ENCODE results near the gene CALML5.

The CALML5 gene, protein sequence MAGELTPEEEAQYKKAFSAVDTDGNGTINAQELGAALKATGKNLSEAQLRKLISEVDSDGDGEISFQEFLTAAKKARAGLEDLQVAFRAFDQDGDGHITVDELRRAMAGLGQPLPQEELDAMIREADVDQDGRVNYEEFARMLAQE

DNA sequence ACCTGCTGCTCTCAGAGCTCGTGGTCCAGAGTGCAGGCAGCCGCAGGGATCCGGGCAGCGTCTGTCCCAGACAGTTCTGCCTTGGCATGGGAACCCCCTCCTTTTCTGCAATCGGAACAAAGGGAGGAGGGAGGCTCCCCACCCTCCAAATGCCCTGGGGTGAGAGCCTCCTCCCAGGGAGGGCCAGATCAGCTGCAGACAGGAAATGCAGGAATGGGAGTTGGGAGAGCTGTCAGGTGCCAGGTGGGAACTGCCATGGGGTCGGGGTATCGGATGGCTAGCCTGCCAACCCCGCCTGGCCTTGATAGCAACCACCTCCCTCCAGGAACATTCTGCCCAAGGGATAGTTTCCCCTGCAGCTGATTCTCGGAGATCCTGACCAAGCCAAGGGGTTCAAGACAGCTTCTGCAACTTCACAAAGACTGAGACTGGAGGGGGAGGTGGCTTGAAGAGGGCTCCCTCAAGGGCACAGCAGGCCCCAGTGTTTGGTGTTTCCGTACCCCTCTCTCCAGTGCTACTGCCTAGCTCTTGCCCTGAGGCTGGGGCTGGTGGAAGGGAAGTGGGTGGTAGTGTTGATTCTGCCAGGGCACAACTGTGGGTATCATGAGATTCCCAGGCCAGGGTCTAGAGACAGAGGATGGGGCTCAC, at the start of gene CALML5:
TSS of gene CALML5 (minus strand) at position 78 of the 648 bp plus-strand sequence. CDS start 132 bp downstream, outside the sequence.
- no peak for DNase-seq (ENCODE audit: low spot score)

DNA sequence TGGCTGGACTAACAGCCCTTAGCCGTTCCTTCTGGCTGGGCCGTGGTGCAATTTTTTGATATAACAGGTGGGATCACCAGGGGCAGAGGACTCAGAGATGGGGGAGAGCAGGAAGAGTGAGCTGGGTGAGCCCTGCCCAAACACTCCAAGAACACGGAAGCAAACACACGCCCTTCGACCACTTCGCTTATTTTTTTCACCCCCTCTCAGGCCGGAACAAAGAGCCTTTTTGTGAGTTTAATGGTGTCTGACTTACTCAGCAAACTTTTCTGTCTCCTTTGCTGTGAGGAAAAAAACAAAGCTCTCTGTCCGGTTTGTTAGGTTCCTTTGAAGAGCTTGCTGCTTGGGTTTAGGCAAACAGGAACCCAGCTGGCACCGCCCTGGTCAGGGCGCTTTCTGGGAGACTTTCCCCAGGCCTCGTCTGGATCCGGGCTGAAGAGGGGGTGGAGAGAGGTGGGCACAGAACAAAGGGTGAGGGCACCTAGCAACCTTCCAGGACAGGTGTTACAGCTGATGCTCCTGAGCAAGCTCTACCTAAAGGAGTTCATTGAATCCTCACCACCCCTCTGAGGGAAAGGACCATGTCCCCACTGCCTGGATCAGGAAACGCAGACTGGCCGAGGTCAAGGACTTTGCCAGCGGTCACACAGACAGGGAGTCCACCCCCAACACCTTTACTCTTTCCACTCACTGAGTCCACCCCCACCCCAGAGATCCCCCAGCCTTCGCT, 48.7 kb upstream of the CALML5 start:
- no peak for DNase-seq (ENCODE audit: low spot score)

DNA sequence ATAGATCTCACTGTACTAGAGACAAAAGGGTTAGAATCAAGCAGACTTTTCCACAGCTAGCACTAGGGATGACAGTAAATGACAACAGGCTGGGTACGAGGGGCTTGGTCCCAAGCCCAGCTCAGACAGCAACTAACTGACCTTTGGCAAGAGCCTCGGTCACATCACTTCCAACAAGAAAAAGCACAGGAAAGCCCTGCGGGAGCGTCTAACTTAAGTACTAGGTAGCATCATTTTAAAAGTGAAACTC, 48.2 kb upstream of the CALML5 start:
- no peak for DNase-seq (ENCODE audit: low spot score)

DNA sequence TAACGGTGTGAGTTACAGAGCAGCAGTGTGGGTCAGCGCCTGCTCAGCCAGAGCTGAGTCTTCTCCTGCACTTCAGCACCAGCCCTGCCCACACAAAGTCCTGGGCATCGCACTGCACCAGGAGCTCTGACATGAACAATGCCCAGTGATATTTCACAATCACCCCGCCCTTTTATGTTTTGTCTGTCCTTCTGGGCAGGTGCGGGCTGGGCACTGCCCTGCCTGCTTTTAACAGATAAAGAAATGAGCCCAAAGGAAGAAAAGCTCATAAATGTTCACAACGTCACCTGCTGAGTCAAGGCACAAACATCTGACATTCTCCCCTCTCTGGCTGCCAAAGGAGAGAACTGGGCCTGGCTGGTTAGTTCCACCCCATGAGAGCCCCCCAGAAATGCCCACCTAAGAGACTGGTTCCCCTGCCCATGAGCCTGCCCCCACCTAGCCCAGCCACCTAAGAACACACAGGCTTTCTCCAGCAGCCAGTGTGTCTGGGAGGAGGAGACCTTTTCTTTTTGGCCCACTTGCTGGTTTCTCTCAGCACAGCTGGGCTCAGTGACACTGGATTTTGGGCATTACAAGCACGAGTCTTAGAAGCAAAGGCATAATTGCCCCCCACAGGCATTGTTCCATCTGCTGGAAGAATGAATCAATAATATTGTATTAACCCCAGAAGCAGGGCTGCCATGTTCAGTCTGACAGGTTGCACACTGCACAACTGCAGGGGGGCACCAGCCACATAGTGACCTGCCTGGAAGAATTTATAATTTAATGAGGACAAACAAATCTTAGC, 47.7 kb upstream of the CALML5 start:
- no peak for DNase-seq (ENCODE audit: low spot score)

DNA sequence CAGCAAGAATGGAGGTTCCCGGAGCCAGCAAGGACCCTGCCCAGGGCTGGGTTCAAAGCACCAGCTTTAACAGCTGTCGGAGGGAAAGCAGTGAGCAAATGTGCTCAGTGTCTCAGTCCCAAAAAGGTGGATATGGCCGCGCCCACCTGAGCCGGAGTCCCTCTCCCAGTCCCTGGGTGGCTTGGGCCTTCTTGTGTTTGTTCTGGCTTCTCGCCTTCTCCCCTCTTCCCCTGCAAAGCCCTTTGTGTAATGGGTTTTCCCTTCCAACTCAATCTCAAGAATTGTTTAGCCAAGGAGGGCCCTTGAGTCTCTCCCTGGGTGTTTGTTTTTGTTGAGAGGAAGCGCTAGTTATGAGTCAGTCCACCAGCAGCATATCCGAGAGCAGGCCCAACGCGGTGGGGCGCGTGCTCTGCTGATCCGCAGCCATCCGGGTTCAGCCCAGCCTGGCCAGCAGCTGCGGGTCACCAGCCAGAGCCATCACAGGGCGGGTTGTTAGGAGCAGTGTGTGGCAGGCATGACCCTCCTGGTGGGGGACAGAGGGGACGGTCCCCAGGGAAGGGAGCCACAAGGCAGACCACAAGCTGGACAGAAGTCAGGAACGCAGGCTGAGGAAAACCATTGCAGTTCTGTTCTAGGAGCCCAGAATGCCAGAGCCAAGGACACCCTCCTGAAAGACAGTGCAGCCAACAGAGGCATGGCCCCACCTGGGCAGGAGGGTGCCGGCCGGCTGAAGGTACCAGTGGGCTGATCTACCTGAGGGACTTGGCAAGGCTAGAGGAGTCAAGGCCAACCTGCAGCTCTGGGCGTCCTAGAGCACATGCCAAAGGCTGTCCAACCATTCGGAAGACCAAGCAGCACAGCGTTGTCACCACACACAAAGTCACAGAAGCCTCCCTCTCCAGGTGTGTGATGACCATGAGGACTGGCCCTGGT, 46.7 kb upstream of the CALML5 start:
- no peak for DNase-seq (ENCODE audit: low spot score)

DNA sequence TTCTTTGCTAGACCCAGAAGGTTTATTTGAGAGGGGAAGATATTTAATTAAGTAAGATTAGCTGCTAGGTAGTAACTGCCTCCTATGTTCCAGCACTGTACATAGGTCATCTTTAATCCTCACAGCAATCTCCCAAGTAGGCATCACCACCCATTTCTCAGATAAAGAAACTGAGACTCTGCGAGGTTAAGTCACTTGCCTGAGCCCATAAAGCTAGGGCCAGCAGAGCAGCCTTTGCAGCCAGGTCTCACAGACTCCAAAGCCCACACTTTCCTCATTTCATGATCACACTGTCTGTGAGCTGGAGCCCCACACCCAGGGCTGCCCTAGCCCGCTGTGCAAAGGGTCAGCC, 46.0 kb upstream of the CALML5 start:
- no peak for DNase-seq (ENCODE audit: low spot score)

DNA sequence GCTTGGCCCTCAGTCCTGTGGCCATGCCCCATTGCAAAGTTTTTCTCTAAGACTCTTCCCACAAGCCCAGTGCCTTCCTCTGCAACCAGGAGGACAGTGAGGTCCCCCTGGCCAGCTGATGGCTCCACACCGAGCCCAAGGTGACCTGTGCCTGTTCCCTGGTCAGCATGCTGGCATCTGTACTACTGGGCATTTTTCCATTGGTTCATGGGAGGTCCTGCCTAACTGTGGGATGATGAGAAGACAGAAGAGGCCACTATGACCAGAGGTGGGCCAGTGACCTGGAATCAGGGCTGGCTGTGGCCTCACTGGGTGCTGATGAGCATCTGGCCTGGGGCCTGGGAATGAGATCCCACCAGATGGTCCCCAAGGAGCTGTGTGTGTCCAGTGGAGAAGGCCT, 45.6 kb upstream of the CALML5 start:
- no peak for DNase-seq (ENCODE audit: low spot score)

DNA sequence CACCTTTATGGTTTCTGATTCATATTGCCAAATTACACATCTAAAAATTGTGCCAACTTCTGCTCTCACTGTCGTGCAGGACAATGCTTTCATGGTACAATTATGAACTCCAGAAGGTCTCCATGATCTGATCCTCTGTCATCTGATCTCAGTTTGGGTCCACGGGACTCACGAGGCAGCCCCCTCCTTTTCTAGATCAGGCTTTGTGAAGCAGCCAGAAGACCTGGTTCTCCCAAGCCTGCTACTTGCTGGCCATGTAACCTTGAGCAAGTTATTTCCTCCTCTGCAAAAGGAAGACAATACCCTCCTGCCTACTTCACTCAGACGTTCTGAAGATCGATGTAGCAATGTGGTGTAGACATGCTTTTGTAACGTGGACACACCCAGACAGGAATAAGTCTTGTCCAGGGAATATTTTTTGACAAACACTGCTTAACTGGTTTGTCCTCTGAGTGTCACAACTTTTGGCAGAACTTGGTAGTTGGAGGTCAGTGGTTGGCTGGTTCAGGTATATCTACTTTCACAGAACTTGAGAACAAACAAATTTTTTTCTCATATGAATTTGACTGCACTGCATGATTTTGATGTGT, 44.9 kb upstream of the CALML5 start:
- no peak for DNase-seq (ENCODE audit: low spot score)

DNA sequence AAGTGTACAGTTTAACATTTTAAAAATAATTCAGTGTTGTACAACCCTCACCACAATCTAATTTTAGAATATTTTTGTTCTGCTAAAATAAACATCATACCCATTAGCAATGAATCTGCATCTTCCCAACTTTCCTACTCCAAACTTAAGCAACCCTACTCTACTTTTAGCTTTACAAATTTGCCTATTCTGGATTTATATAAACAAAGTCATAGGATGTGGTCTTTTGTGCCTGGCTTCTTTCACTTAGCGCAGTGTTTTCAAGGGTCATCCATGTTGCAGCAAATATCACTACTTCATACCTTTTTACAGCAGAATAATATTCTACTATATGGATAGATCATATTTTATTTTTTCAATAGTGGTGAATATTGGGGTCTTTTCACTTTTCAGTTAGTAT, 44.3 kb upstream of the CALML5 start:
- no peak for DNase-seq (ENCODE audit: low spot score)

DNA sequence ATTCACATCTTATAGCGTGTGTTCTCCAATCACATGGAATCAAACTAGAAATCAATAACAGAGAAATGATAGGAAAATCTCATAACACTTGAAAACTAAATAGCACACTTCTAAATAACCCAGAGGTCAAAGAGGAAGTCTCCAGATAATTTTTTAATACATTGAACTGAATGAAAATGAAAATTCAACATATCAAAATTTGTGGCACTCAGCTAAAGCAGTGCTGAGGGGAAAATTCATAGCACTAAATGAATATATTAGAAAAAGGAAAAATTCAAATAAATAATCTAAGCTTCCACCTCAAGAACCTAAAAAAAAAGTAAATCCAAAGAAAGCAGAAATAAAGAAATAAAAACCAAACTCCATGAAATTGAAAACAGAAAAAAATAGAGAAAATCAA, 42.7 kb upstream of the CALML5 start:
- DNase-seq (ENCODE audit: low spot score) = no peak

DNA sequence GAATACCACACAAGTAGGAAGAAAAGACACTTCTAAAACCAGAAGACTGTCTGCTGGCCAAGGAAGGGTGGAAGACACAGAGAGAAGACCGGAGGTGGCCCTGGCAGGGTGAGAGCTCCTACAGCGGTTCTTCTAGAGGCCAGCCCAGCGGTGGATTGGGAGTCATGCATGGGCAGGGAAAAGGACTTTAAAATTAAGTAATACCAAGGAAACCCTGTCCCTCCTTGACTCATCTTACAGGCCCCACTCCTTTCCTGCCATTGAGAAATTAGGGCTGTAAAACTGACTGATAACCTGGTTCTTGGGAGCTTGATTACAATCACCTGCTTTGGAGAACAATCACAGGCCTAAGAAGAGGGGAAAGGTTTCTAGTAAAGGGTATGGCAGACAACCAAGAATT, 41.5 kb upstream of the CALML5 start:
- no peak for DNase-seq (ENCODE audit: low spot score)

DNA sequence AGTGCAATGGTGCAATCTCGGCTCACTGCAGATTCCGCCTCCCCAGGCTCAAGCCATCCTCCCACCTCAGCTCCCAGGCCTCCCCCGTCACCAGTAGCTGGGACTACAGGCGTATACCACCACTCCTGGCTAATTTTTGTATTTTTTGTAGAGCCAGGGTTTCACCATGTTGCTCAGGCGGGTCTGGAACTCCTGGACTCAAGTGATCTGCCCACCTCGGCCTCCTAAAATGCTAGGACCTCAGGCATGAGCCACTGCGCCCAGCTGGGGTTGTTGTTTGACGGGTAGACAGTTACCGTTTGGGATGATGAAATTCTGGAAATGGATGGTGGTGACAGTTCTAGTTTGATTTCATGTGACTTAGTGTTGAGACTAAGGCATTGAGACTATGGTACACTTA, 40.7 kb upstream of the CALML5 start:
- no peak for DNase-seq (ENCODE audit: low spot score)

DNA sequence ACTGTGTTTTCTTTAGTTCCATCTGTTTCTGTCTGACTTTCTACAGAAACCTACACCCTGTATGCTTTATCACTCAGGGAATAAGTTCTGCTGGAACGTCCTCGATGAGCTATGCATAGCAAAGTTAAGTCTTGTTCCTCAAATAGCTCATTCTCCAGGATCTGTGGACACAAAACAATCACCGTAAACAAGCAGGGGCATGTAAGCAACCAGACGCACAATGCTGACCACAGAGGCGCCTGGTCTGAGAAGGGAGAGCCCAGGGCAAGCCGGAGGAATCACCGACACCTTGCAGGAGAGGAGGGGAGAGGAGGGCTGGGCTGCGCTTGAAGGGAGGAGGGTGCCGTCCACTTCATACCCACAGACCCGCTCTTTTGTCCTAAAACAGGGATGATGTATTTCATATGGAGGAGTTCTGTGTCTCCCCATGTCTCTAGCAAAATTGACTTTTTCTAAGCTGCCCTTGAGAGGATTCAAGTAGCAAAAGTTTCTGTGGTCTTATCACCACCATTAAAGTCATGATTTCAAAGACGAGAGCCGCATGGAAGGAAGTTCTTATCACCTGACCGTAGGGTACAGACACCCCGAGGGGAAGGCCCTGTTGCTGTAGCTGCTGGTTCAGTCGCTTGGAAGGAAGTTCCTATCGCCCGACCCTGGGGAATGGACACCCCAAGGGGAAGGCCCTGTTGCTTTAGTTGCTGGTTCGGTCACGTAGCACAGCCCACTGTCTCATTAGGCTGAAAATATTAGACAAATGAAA, 39.7 kb upstream of the CALML5 start:
- no peak for DNase-seq (ENCODE audit: low spot score)

DNA sequence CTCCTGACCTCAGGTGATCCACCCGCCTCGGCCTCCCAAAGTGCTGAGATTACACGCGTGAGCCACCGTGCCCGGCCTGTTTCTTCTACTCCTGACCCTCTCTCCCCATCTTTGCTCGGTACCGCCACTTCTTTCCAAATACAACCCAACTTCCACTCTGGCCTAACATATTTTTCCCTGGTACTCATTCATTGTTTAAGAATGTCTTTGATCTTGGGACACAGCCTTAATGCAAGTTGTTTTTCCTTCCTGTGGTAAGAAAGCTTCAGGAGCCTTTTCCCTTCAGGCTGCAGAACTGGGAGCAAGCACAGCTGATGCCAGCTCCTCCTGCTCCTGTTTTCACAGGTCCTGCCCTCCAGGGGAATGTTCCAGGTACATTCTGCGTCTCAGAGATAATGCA, 39.1 kb upstream of the CALML5 start:
- DNase-seq (ENCODE audit: low spot score) = no peak

DNA sequence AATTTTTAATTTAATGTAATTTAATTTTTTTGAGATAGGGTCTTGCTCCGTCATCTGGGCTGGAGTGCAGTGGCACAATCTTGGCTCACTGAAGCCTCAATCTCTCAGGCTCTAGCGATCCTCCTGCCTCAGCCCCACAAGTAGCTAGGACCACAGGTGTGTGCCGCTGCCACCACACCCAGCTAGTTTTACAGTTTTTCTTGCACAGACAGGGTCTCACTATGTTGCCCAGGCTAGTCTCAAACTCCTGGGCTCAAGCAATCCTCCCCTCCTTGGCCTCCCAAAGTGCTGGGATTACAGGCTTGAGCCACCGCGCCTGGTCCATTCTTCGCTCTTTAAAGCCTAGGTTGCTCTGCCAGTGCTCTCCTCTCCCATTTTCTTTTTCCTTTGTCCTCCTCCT, 38.3 kb upstream of the CALML5 start:
- DNase-seq (ENCODE audit: low spot score) = no peak

DNA sequence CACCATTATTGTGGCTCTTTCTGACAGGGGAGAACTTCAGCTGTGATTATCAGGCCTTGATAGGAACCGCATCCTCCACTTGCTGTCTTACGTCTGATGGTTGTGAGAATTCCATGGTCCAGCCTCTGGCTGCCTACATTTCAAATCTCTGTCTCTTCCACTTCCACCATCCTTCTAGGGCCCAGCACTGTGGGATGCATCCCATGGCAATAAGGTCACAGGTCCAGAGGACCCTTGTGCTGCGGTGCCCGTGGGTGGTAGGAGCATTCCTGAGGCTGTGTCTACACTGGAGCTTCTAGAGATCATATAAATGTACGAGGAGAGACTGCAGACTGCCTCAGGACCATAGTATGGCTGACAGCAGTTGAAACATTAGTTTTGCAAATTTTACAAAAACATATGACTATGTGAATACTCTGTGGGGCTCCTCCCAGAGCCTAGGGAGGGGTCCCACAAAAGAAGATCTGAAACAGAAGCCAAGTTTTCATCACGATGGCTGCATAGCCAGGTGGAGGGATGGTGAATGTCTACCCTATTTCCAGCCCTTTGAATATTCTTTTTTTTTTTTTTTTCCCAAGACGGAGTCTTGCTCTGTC, 37.2 kb upstream of the CALML5 start:
- DNase-seq (ENCODE audit: low spot score) = no peak

DNA sequence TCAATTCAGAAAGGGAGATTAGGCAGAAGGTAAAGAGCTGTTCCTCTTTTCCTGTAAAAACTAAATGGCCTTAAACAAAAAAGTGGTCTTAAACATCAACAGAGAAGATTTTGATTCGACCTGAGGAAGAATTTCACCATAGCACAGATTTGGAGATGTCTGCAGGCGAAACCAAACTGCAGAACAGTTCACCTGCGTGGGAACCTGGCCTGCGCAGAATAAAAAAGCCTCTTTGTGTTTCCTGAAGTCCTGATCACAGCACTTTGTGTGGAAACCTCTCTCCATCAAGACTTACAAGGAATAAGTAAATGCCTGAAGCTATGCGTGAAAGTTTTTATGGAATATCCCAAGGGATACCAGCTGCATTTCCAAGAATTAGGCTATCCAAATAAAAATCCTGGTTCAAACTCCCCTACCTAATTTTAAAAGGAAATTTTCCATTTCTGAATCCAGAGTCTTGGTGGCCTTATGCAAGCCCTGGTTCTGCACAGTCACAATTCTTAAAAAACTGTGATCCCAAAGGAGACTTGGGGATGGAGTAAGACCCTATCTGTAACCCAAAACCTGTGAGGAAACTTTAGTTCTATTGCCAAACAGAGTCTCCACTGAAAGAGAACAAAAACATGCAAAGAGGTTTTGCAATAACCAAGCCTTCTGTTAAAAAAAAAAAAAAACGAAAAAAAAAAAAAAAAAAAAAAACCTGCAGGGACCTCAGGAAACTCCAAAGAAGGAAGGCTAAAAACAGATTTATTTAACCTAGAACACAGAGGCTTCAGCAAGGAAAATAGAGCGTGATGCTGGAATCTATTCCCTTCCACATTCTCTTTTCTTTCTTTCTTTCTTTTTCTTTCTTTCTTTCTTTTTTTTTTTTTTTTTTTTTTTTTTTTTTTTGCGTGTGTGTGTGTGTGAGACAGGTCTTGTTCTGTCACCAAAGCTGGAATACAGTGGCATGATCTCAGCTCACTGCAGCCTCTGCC, 35.8 kb upstream of the CALML5 start:
- DNase-seq (ENCODE audit: low spot score) = no peak

DNA sequence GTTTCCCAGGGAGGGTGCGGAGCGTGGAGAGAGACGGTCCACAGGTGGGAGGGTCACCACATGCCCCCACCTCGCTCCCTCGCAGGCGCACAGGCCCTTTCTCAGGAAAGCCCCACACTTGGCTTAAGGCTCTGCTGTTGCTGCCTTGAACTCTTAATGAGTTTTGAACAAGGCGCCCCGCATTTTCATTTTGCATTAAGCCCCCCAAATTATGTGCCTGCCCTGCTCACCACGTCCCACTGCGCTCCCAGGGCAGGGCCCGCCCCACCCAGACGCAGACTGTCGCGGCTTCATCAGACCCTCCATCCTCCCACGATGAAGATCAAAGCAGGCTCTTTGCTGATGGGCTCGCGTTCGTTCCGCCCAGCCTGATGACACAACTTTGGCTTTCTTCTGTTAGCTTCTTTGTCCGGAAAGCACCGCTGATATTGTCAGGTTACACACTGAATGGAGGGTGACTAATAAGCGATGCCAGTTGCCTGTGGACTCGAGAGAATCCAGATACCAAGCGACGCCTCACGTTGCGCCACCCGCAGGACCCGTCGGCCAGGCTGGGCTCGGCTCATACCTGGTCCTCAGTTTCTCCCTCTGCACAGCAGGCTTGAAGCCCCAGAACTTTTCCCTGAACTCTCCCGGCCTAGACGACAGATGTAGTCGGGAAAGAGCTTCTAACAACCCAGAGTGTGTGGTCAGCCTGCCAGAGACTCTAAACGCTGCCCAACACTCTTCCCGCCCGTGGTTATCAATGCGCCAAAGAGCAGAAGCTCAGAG, 34.9 kb upstream of the CALML5 start:
- DNase-seq (ENCODE audit: low spot score) = no peak
